OCI-LY3 (cell line): ENCODE data around the gene FAM3C.
A peak's percentile ranks its signal among the peaks of the same experiment; 100 is the strongest.

Experiments used
- H2AFZ ChIP-seq: fragments of 200-600, 300-600 bp; shearing (Covaris generic); 2 replicates; pipeline ENCODE4 v1.6.0; 2014; ENCODE audit warnings: antibody characterized with exemption, low read depth, low read length
- H3K27ac ChIP-seq: fragments of 200-600, 300-600 bp; sonication (generic); 2 replicates; pipeline ENCODE4 v1.5.1; 2014; ENCODE audit warnings: mild to moderate bottlenecking, low read length, moderate library complexity, mixed read lengths
- H3K27me3 ChIP-seq: fragments of 200-600, 300-600 bp; sonication (generic); 2 replicates; pipeline ENCODE4 v1.6.1; 2014; ENCODE audit warnings: low read depth, low read length, mixed read lengths
- H3K36me3 ChIP-seq: fragments of 200-600, 300-600 bp; sonication (generic); replicated peaks from 2 replicates; pipeline ENCODE3; 2014; ENCODE audit warnings: low read depth, low read length, mixed read lengths
- H3K4me1 ChIP-seq: fragments of 300-600, 200-600 bp; sonication (generic); 2 replicates; pipeline ENCODE4 v1.6.1; 2014; ENCODE audit warnings: low read length, mixed read lengths
- H3K4me2 ChIP-seq: fragments of 200-600, 300-600 bp; sonication (generic); 2 replicates; pipeline ENCODE4 v1.6.1; 2014; ENCODE audit warnings: low read length, mixed read lengths
- H3K4me3 ChIP-seq: fragments of 300-600, 200-600 bp; sonication (generic); 2 replicates; pipeline ENCODE4 v1.5.1; 2014; ENCODE audit warnings: antibody characterized with exemption, mild to moderate bottlenecking, low read length, moderate library complexity
- H3K79me2 ChIP-seq: fragments of 300-600, 200-600 bp; shearing (Covaris generic); 2 replicates; pipeline ENCODE4 v1.6.1; 2014; ENCODE audit warnings: mild to moderate bottlenecking, low read length, mixed read lengths
- H3K9ac ChIP-seq: fragments of 300-600, 200-600 bp; shearing (Covaris generic); 2 replicates; pipeline ENCODE4 v1.6.0; 2014; ENCODE audit warnings: mild to moderate bottlenecking, low read length, moderate library complexity
- H3K9me3 ChIP-seq: fragments of 200-600, 300-600 bp; shearing (Covaris generic); 2 replicates; pipeline ENCODE4 v1.6.1; 2014; ENCODE audit warnings: low read length, mixed read lengths; ENCODE audit not compliant: insufficient read depth
- H4K20me1 ChIP-seq: fragments of 200-600, 300-600 bp; sonication (generic); 2 replicates; pipeline ENCODE4 v1.6.1; 2016; ENCODE audit warnings: low read length, mixed read lengths; ENCODE audit not compliant: insufficient read depth
- CTCF ChIP-seq: fragments of 200-600, 300-600 bp; sonication (generic); IDR thresholded peaks from 2 replicates; pipeline ENCODE4 v1.5.1; 2014; ENCODE audit warnings: antibody characterized with exemption, low read length, low read depth
- EZH2phosphoT487 ChIP-seq: fragments of 200-600 bp; shearing (Covaris generic); IDR thresholded peaks from 2 replicates; pipeline ENCODE4 v1.6.1; 2018; ENCODE audit warnings: antibody characterized with exemption, mixed run types, low read depth

FAM3C gene

GRCh38 chr7:121382473-121382872 lies 13.6 kb downstream of the FAM3C start:
- Histone ChIP-seq H3K4me3 (no peak overlapping the region), H3K27me3 (no peaks in the 10 kb centered on the region), H4K20me1 (peaks cover 22% of the 10 kb centered on the region), H2AFZ (no peak overlapping the region), H3K27ac (no peak overlapping the region), H3K79me2 (peaks cover 48% of the 10 kb centered on the region), H3K9me3 (no peaks in the 10 kb centered on the region), H3K4me2 (no peak overlapping the region), H3K9ac (no peak overlapping the region), H3K4me1 (peaks cover 35% of the 10 kb centered on the region), H3K36me3 (peaks cover 15% of the 10 kb centered on the region)
- no peak for TF ChIP-seq CTCF
- TF ChIP-seq EZH2phosphoT487: no peak

DNA sequence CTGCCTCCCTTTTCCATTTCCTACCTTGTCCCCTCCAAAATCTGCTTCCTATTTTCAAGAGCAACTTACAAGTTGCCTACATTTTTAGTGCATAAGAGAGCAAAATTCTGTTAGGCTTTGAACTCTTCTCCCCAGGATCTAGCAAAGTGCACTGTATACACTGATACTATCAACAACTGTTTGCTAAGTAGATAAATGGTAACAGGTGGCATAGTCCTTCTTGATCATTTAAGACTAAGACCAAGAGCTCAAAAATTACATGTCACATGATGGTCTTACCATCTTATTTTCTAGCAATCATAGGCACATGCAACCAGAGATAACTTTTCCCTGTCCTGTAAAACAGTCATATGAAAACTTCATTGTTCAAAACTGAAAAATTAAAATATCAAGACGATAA lies 16.2 kb downstream of the FAM3C start:
- Histone ChIP-seq H3K4me1 (peaks cover 37% of the 10 kb centered on the region), H2AFZ (no peak overlapping the region), H3K27ac (no peak overlapping the region), H3K27me3 (no peaks in the 10 kb centered on the region), H3K9ac (no peak overlapping the region), H3K36me3 (peaks cover 36% of the 10 kb centered on the region), H3K4me2 (no peak overlapping the region), H3K79me2 (peaks cover 25% of the 10 kb centered on the region), H3K4me3 (no peak overlapping the region), H4K20me1 (peaks cover 8% of the 10 kb centered on the region; the same call in 1 of the 2 replicates), H3K9me3 (no peaks in the 10 kb centered on the region)
- TF ChIP-seq EZH2phosphoT487 (no peak), CTCF (no peak)

GRCh38 chr7:121376979-121377378 lies 19.1 kb downstream of the FAM3C start:
- Histone ChIP-seq H3K27me3 (no peaks in the 10 kb centered on the region), H3K36me3 (peaks cover 39% of the 10 kb centered on the region), H3K4me3 (no peak overlapping the region), H3K9me3 (no peaks in the 10 kb centered on the region), H3K4me1 (peaks cover 38% of the 10 kb centered on the region), H3K27ac (no peak overlapping the region), H3K4me2 (peak overlapping the region; percentile 22; the same call in 1 of the 2 replicates), H3K9ac (no peak overlapping the region), H2AFZ (no peak overlapping the region), H4K20me1 (no peaks in the 10 kb centered on the region), H3K79me2 (peaks cover 4% of the 10 kb centered on the region; the same call in 1 of the 2 replicates)
- TF ChIP-seq EZH2phosphoT487 (no peak), CTCF (no peak)

DNA sequence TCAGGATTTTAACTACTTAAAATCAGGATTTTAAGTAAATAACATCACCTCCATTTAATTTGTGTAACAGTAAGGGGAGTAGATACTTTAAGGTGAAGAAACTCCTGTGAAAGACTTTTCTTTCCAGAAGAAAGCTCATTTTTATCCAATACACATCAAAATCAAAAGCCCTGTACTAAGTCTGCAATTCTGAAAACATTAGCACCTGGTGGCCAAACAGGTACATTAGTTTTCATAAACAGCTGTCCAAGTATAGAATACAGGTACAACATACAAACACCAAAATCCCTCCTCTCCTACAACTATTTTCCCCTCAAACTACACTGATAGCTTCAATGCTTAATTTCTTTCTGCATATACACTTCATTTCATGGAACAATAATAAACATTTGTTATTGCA lies 22.9 kb downstream of the FAM3C start:
- no peaks in the 10 kb centered on the region for H4K20me1 ChIP-seq
- no peaks in the 10 kb centered on the region for H3K27me3 ChIP-seq
- no peaks in the 10 kb centered on the region for H3K79me2 ChIP-seq
- H2AFZ ChIP-seq: no peak overlapping the region
- TF ChIP-seq EZH2phosphoT487: no peak
- TF ChIP-seq CTCF: no peak
- H3K36me3 ChIP-seq: peaks cover 41% of the 10 kb centered on the region
- H3K4me2 ChIP-seq: peak overlapping the region; percentile 58
- H3K4me1 ChIP-seq: peaks cover 34% of the 10 kb centered on the region
- no peaks in the 10 kb centered on the region for H3K9me3 ChIP-seq
- peak overlapping the region; percentile 6; the same call in 1 of the 2 replicates for H3K27ac ChIP-seq
- H3K9ac ChIP-seq: no peak overlapping the region
- no peak overlapping the region for H3K4me3 ChIP-seq
